Testis (tissue), 3 donors: Measurements from ENCODE around the gene TRANK1. TPM values are rescaled to one million over a fixed set of nuclear protein-coding genes. Genes with fewer than 3 reads are reported as not detected.

Source experiments
- DNase-seq: peaks from one replicate; pipeline ENCODE4 v3.0.0-alpha.2; 2019
- H3K27ac ChIP-seq, 2 donors: fragments of 200-600 bp; sonication (generic); one replicate each; pipeline ENCODE4 v1.5.1; 2019
- H3K27me3 ChIP-seq: fragments of 200-600 bp; sonication (generic); one replicate; pipeline ENCODE4 v1.5.1; 2019
- H3K36me3 ChIP-seq: fragments of 200-600 bp; sonication (generic); one replicate; pipeline ENCODE4 v1.5.1; 2017; ENCODE audit warnings: low read depth; ENCODE audit errors: missing control alignments
- H3K4me1 ChIP-seq: fragments of 200-600 bp; sonication (generic); one replicate; pipeline ENCODE4 v1.5.1; 2019
- H3K4me3 ChIP-seq, 2 donors: fragments of 200-600 bp; sonication (generic); one replicate each; pipeline ENCODE4 v1.5.1; 2017 to 2019
- H3K9me3 ChIP-seq: fragments of 200-600 bp; sonication (generic); one replicate; pipeline ENCODE4 v1.5.1; 2017
- CTCF ChIP-seq, 3 experiments: fragments of 450-650 bp in 2 of 3; fragments of 200-600 bp in 1 of 3; sonication (generic) in 1 of 3; IDR thresholded peaks; one replicate each; pipeline ENCODE4 v1.5.1; 2016 to 2019; ENCODE audit warnings: antibody characterized with exemption in 3 of 3, mild to moderate bottlenecking in 2 of 3, moderate library complexity in 1 of 3
- POLR2A ChIP-seq: fragments of 450-650 bp; IDR thresholded peaks from one replicate; pipeline ENCODE4 v1.6.1; 2017; ENCODE audit warnings: antibody characterized with exemption, mild to moderate bottlenecking, moderate library complexity
- WGBS, 2 donors: methylation state at CpG; one replicate each; pipeline ENCODE4 v1.1.5; 2018; 5-methylcytosine and 5-hydroxymethylcytosine counted together
- intact Hi-C: fragments of 100-400 bp; cut with DNase I; formaldehyde crosslinking; loops from one replicate; pipeline ENCODE4 v1.15.1; 2023; ENCODE audit warnings: low total_unique reads
- polyA plus RNA-seq: library from polyadenylated mRNA; stranded (reverse); fragments of 350-450 nt; fragmentation: Illumina TruSeq; extraction: RNeasy Lipid Tissue Mini Kit (QIAGEN cat#74804); gene quantifications from one replicate; pipeline ENCODE4 v1.2.3, GENCODE V29; 2014; ENCODE audit warnings: low read depth, low replicate concordance; ENCODE audit not compliant: insufficient read depth
- total RNA-seq, 2 donors: library from RNA; depleted of rRNA; stranded (reverse); fragments of >200 nt; gene quantifications; one replicate each; pipeline ENCODE4 v1.2.3, GENCODE V29; 2016

The TRANK1 gene
- total and polyA plus RNA-seq, 3 donors from 2014 or later, result 7.5 to 11.0 (median 7.6) TPM

- DNase-seq, result no peak
- no peak overlapping the region for H3K4me3 ChIP-seq
- intact Hi-C loops, result no loop called here
- H3K27ac ChIP-seq, result no peak overlapping the region
- no peaks in the 10 kb centered on the region for H3K9me3 ChIP-seq
- H3K4me1 ChIP-seq, result no peaks in the 10 kb centered on the region
- 88 to 94% methylated on average over 4 of the region's 4 CpGs for WGBS, 2 donors
- no peak for TF ChIP-seq CTCF (IDR thresholded peaks at IDR 0.05)
- no peak for TF ChIP-seq POLR2A
- H3K36me3 ChIP-seq, result no peaks in the 10 kb centered on the region
- H3K27me3 ChIP-seq, result no peaks in the 10 kb centered on the region
These were observed 36.2 kb upstream of the TRANK1 start for GRCh38 chr3:36981006-36981405.

GRCh38 chr3:36973139-36973538, 28.3 kb upstream of the TRANK1 start:
- Histone ChIP-seq H3K4me3 (no peak overlapping the region), H3K27me3 (no peaks in the 10 kb centered on the region), H3K9me3 (no peaks in the 10 kb centered on the region), H3K27ac (no peak overlapping the region), H3K4me1 (no peaks in the 10 kb centered on the region), H3K36me3 (no peaks in the 10 kb centered on the region)
- intact Hi-C loops, result no loop called here
- WGBS, 2 donors, result 83 to 89% methylated on average over 1 of the region's 1 CpG
- TF ChIP-seq CTCF (IDR thresholded peaks at IDR 0.05) (no peak), POLR2A (no peak)
- DNase-seq, result no peak

- H3K4me1 ChIP-seq, result no peaks in the 10 kb centered on the region
- TF ChIP-seq POLR2A (no peak), CTCF (IDR thresholded peaks at IDR 0.05) (no peak)
- DNase-seq, result no peak
- H3K36me3 ChIP-seq, result no peaks in the 10 kb centered on the region
- no peak overlapping the region for H3K27ac ChIP-seq
- no peak overlapping the region for H3K4me3 ChIP-seq
- H3K27me3 ChIP-seq, result no peaks in the 10 kb centered on the region
- intact Hi-C loops, result no loop called here
- 85 to 87% methylated on average over 2 of the region's 2 CpGs for WGBS, 2 donors
- H3K9me3 ChIP-seq, result no peaks in the 10 kb centered on the region
These were observed 27.3 kb upstream of the TRANK1 start for GRCh38 chr3:36972163-36972562.

- WGBS, 2 donors, result 55 to 59% methylated on average over 4 of the region's 4 CpGs
- Histone ChIP-seq H3K27me3 (no peaks in the 10 kb centered on the region), H3K4me1 (no peaks in the 10 kb centered on the region), H3K36me3 (no peaks in the 10 kb centered on the region), H3K4me3 (no peak overlapping the region), H3K9me3 (no peaks in the 10 kb centered on the region), H3K27ac (no peak overlapping the region)
- no peak for TF ChIP-seq CTCF (IDR thresholded peaks at IDR 0.05)
- no peak for TF ChIP-seq POLR2A
- intact Hi-C loops, result no loop called here
- DNase-seq, result peak; percentile 55
These were observed 24.9 kb upstream of the TRANK1 start for GRCh38 chr3:36969540-36970432.

- intact Hi-C loops, result no loop called here
- 80 to 82% methylated on average over 4 of the region's 4 CpGs for WGBS, 2 donors
These were observed 24.2 kb upstream of the TRANK1 start for GRCh38 chr3:36969085-36969484.

More at GRCh38 chr3:36969085-36969484, 24.2 kb upstream of the TRANK1 start:
- Histone ChIP-seq H3K9me3 (no peaks in the 10 kb centered on the region), H3K27me3 (no peaks in the 10 kb centered on the region), H3K27ac (no peak overlapping the region), H3K36me3 (no peaks in the 10 kb centered on the region), H3K4me3 (no peak overlapping the region), H3K4me1 (no peaks in the 10 kb centered on the region)
- DNase-seq, result no peak
- no peak for TF ChIP-seq CTCF (IDR thresholded peaks at IDR 0.05)
- TF ChIP-seq POLR2A, result no peak
